Effector memory CD8-positive, alpha-beta T cell (primary cell): Measurements from ENCODE around the gene OR9I1.

Experiments used
- ATAC-seq: fragments of 150-1000 bp; cut with Tn5 transposase; replicated peaks from 2 replicates; pipeline ENCODE4 v1.10.0; 2021; ENCODE audit warnings: mild to moderate bottlenecking, moderate library complexity
- DNase-seq, 3 experiments: peaks; one replicate each; pipeline ENCODE4 v3.0.0; 2021
- H3K27ac Mint-ChIP-seq, 2 donors: one replicate each; pipeline ENCODE4 v1.8.0; 2022; ENCODE audit warnings: mild to moderate bottlenecking in 2 of 2, mixed read lengths in 2 of 2, moderate library complexity in 2 of 2
- H3K27me3 Mint-ChIP-seq, 2 donors: one replicate each; pipeline ENCODE4 v1.8.0; 2022; ENCODE audit warnings: mixed read lengths in 2 of 2
- H3K36me3 Mint-ChIP-seq: one replicate; pipeline ENCODE4 v1.8.0; 2022; ENCODE audit warnings: mild to moderate bottlenecking, moderate library complexity, mixed read lengths; ENCODE audit not compliant: insufficient read depth
- H3K4me1 Mint-ChIP-seq, 2 donors: one replicate each; pipeline ENCODE4 v1.8.0; 2022; ENCODE audit warnings: low read depth in 2 of 2, mixed read lengths in 2 of 2
- H3K4me3 Mint-ChIP-seq, 2 donors: one replicate each; pipeline ENCODE4 v1.8.0; 2022; ENCODE audit warnings: mild to moderate bottlenecking in 2 of 2, mixed read lengths in 2 of 2, moderate library complexity in 2 of 2
- H3K9me3 Mint-ChIP-seq, 2 donors: one replicate each; pipeline ENCODE4 v1.8.0; 2022; ENCODE audit warnings: mixed read lengths in 2 of 2

OR9I1 gene

DNA sequence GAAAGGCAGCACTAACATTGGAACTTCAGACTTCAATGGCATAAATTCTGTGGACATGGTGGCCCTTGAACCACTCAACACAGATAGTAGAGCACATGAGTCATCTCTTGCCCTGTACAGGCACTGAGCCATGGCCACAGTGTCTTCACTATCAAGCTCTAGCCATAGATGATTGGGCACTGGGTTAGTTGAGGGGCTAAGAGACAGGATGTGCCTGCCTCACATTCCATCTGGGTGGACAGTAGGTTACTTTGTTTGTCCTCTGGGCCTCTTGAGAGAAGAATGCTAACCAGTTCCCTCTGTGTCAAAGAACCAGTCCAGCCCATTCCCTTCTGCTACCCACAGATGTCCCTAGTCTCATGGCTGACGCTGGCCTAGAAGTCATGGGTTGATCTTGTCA is 54.7 kb downstream of the OR9I1 start:
- Mint-ChIP-seq H3K4me3 (no peak overlapping the region), H3K36me3 (no peaks in the 10 kb centered on the region), H3K27ac (no peak overlapping the region), H3K27me3 (peaks cover 0 to 13% of the 10 kb centered on the region in 2 donors), H3K9me3 (peaks cover 0 to 5% of the 10 kb centered on the region in 2 donors), H3K4me1 (no peaks in the 10 kb centered on the region)
- DNase-seq (no peak), ATAC-seq (no peak)

- Mint-ChIP-seq H3K36me3 (no peaks in the 10 kb centered on the region), H3K4me1 (no peaks in the 10 kb centered on the region), H3K4me3 (no peak overlapping the region), H3K27me3 (peaks cover 13 to 24% of the 10 kb centered on the region in 2 donors), H3K27ac (no peak overlapping the region), H3K9me3 (peaks cover 0 to under 1% of the 10 kb centered on the region in 2 donors)
- no peak for ATAC-seq
- no peak for DNase-seq
These were observed 56.7 kb downstream of the OR9I1 start for GRCh38 chr11:58068655-58069054.

- no peaks in the 10 kb centered on the region for H3K36me3 Mint-ChIP-seq
- ATAC-seq = no peak
- H3K4me3 Mint-ChIP-seq = no peak overlapping the region
- H3K27me3 Mint-ChIP-seq = peaks cover 13 to 24% of the 10 kb centered on the region in 2 donors
- no peak overlapping the region for H3K27ac Mint-ChIP-seq
- no peaks in the 10 kb centered on the region for H3K9me3 Mint-ChIP-seq
- H3K4me1 Mint-ChIP-seq = no peaks in the 10 kb centered on the region
- DNase-seq = no peak
These were observed 57.6 kb downstream of the OR9I1 start for GRCh38 chr11:58067685-58068084.
